Measurements from ENCODE around the gene CMSS1. TPM values are rescaled to one million over a fixed set of nuclear protein-coding genes. Genes with fewer than 3 reads are reported as not detected.

The CMSS1 gene
- total RNA-seq, 2 experiments from 2014 or later = 141 to 143 TPM

DNA sequence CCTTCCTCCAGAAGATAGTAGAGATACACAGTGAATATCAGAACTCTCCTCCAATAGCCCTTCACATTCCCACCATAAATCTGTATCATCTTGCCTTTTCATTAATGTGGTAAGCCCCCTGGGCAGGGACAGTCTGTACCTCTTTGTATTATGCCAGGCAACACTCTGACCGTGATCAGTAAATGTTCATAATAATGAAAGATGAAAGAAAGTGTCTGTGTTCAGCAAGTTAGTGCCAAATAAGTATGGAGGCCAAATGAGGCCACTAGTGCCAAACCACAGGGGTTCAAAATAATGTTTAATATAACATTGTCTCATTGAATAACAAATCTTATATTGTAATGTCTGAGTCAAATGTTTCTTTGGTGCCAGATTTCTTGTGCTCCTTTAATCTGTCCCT lies 104.3 kb downstream of the CMSS1 start:
- CTCF ChIA-PET = no interaction called here
- POLR2A ChIA-PET = no interaction called here

DNA sequence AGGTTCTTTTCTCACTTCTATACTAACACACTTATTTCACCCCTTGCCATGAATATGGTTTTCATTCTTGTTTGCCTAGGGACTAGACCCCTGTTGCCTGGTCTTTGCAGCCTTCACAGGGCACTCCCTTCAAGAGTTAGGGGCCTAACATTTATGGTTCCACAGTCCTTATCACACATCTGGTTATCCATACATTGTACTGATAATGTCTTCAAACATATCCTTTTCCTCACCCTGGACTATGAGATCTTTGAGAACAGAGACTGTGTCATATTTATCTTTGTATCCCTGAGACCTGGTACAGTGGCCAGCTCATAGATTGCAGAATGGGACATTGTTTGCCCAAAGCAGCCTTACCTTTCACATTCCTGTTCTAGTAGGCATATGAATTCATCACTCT lies 106.2 kb downstream of the CMSS1 start:
- POLR2A ChIA-PET = no interaction called here
- CTCF ChIA-PET = interaction anchor here (1.1 kb wide), 1 partner anchor 29 kb away, joined by 3 read pairs; no protein-coding TSS in a partner anchor

DNA sequence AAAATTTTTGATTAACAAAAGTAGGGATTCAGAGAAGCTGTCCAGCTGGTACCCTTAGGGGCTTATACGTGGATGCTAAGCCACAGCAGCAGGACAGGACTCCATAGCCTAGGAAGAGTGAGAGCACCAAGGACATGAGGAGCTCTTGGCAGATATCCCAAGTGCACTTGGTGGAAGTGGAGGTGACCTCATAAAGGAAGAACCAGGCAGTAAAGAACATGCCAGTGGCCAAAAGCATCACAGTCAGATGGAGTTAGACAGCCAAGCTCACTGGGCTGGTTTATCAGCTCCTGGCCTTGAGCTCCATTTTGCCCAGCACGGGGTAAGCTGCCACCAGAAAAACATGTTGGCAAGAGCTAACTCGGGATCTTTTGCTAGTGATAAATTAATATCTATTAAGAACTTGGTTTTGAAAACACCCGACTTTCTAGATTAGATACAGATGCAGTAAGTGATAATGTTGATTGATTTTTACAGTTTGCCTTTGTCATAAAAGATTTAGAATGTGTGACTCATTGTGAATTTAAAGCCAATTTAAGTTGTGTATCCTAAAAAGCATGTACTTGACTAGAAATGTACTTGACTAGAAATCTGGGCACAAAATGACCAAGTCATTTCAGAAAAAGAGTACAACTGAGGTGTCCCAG lies 108.0 kb downstream of the CMSS1 start:
- CTCF ChIA-PET = no interaction called here
- POLR2A ChIA-PET = no interaction called here

DNA sequence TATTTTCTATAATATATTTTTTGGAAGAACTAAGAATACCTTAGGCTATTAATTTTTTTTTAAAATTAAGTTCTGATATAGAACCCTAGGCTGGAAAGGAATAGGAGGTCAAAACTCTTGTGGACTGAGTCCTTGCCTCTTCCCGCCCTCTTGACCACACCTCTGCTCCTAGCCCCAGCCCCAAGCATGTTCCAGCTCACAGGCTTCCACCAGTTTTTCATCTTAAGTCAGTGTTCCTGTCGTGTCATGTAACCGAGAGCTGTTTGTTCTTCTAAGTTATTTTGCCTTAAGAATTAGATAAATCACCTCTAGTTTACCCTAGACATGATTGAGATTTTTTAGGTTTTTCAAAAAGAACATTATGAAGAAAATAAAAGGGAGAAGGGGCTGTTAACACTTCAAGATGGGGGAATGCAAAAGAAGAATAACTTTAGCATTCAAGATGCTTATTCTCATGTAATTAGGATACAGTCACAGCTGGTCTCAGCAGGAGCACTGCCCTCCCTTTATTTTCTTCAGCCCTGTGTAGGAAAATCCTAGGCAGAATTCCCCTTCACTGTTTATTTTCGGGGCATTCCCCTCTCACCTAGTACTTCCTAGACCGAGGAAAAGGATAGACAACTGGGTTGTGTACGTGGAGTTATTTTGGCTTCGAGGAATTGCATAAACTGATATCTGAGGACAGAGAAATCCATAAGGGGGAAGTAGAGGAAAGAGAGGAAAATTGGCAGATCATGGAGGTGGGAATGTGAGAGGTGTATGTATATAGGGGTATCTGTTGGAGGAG lies 110.2 kb downstream of the CMSS1 start:
- CTCF ChIA-PET = no interaction called here
- POLR2A ChIA-PET = no interaction called here

DNA sequence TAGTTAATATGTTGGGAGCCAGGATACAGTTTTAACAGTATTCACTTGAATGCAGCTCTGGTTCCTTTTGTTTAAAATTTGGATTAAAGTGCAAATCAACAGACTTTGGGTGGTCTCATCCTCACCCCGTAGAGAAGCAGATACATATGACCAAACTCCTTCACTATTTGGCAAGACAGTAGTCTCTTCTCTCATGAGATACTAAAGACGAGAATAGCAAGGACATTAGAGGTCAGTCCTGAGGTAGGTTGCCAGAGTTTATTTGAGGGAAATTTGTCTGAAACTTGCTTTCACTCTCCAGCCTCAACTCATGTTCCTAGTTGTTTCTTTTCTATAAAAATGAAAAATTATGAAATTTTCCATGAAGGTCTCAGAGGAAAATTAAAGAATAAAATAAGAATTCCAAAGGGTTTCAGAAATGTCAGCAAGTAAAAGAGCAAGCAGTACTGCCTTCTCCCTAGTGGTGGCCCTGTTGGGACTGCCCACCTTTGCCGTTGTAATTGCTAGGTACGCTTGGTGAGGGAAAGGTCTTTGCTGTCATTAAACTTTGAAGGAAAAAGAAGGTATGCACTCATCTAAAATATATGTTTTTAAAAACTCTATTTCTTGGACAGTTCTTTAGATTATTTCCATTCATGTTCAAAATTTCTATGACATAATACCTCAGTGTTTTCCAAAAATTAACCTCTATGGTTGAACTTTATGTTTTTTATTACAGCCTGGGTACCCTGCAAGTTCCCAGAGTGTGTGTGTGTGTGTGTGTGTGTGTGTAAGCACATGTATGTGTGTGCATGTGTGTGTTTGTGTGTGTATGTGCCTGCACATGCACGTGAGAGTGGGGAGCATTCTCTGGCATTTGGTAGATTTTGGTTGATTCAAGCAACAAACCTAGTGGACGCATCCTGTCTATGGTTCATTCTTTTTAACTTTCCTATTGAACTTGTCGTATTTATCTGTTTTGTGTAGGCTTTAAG lies 111.4 kb downstream of the CMSS1 start:
- ChIA-PET POLR2A (no interaction called here), CTCF (no interaction called here)

DNA sequence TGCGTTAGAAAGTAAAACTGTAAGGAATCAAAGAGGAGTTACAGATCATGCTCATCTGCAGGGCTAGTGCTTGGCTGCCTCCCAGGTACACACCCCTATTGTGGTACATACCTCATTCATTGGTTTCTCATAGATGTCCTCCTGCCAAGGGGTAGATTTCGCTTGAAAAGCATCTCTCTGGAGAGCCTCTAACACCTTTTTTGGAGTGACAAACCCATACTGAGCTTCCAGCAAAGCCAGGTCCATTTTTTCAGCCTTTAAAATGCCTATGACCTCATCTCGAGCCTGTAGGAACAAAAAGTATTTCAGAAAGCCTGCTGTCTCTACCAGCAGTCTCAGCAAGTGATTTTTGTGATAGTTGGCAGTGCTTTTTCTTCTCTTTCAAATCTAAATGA lies 112.1 kb downstream of the CMSS1 start:
- CTCF ChIA-PET = no interaction called here
- POLR2A ChIA-PET = no interaction called here

DNA sequence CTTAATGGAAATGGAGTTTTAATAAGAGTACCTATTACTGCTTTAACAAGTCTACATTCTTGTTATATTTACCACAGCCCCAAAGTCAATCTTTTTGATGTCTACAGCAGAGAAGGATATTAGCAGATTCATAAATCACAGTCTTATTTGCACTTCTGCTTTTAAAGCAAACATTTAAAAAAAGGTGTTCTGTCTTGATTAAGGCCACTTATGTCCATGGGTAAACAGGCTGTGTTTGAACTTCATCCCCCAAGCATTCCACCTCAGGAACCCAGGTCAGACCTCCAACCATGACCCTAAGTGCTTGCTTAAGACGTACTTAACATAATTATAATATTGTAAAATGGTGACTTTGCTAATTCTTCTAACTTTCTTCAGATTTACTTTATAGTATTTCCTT lies 113.4 kb downstream of the CMSS1 start:
- ChIA-PET POLR2A (no interaction called here), CTCF (no interaction called here)

DNA sequence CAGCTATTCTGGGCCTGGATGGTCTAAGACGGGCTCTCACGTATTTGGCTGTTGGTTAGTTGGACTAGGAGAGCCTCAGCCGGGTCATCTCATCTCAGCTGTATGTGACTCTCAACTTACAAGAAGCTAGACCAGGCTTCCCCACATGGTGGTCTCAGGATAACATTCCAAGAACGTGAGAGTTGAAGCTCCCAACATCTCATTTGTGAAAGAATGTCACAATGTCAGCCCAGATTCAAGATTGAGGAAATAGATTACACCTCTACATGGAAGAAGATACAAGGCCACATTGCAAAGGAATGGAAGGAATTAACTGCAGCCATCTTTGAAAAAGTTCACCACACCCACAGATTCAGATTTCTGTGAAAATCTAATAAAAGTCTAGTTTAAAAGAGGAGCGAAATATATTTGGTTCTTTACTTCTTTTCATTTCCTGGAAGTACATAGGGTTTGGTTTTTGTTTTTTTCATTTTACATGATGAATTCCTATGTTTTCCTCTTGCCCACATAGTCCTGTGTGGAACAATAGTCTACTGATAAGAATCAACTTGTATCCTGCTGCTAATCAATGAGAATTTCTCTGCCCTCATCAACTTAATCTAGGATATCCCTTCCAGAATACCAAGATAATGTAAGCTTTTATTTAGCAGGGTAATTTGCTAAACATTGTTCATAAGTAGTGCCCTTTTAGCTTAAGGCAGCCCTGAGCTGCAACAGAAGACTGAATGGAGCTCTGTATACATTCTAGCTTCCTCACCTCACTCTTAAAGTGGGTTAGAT lies 116.5 kb downstream of the CMSS1 start:
- CTCF ChIA-PET = no interaction called here
- POLR2A ChIA-PET = no interaction called here

DNA sequence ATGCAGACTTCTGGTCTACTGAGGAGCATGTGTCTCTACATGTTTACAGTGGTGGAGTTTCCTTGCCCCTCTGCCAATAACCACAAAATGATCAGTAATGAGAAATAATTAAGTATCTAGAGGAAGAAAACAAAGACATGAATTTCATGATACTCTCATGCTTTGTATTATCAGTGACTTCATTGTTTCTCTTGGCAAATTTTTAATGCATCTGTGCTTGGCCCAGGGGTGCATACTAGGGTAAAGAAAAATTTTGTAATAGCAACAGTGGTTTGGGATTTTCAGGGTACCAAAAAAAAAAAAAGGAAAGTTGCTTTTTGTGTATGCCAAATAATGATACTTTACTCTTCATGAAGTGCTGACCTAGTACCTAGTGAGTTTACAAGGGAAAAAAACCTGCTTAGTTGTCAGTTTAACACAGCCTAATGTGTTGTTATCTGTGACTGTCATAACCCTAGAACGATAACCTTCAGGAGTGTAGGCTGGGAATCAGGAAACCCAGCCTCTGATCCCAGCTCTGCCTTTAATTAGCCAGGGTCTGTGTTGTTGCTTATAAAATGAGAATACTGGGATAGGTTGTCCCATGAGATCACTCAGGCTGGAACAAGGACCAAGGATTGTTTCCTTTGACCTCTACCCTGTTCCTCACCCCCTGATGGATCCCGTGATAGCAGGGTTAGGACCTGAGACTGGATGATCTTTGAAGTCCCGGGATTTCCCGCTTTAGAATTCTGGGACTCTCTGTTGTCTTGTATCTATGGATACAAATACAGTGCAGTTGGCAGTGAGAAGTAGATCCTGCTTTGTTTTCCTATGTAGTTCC lies 117.5 kb downstream of the CMSS1 start:
- CTCF ChIA-PET = no interaction called here
- POLR2A ChIA-PET = no interaction called here

DNA sequence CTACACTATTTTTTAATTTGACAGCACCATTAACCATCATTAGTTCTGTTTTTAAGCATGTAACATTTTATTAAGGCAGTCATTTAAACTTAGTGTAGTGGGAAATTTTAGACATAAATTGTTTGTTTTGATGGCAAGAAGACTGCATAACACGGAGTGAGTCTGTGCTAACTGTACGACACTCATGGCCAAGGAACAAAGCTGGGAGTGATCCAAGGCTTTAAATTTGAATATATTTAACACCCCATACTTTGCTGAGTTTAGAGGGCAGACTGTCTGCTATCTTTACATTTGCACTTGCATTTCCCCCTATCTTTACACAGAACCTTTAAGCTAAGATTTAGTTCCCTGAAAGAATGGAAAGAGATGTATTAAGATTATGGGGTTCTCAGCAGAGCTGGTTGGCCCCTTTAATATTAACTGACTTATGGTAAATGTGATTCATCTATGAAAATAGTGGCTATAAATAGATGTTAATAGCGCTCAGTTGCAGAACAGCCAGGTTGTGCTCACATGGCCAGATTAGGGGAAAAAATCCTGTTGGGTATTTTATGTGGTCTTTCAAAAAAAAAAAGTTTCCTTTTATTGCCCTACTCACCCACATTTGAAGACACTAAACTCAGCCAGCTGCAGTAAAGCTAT lies 120.7 kb downstream of the CMSS1 start:
- CTCF ChIA-PET = no interaction called here
- POLR2A ChIA-PET = no interaction called here

DNA sequence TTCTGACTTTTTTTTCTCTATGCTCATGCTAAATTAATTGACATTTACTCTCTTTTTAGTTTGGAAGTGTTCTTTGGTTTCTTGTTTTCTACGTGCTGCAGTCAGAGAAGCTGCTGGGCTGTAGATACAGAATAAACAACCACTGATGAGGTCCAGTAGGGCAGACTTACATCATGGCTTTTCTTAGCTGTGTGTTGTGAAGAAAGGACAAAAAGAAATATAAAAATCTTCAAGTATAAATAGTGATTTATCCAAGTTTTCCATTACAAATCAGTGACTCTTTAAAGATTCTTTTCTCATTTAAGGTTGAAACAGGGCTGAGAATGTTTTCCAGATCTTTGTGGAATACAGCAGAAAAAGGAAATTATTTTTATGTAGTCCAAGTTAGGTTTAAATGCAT lies 122.2 kb downstream of the CMSS1 start:
- ChIA-PET POLR2A (no interaction called here), CTCF (no interaction called here)

DNA sequence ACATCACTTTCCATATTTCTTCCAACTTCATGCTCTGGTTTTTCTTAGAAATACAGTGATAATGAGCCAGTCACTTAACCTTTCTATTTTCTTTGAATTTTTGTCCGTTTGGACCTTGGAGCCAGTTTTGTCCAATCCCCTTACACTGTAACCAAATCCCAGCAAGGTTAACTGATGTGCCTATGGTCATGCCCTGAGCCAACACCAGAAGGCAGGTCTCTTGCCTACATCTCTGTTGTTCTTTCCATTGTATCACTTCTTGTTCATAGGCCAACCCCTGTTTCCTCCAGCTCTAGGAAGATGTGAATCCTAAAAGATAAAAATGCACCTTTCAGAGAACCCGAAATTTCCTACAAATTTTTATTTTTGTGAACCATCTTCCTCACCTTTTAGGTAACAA lies 122.7 kb downstream of the CMSS1 start:
- ChIA-PET POLR2A (no interaction called here), CTCF (no interaction called here)

DNA sequence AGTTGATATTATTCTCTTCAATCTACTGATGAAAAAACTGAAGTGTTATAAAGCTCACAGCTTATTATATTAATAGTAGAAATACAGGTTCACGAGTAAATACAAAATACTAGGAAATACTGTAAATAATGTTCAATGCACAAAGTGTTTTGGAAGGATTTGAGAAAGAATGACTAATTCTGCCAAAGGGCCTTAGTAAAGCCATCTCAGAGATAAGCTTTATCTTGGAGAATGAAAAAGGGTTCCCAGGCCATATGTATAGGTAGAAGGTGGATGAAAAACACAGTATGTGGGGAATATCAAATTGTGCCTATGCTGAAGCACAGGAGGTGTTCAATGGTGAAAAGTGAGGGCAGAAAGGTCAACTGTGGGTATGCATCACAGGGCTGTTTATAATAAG lies 123.5 kb downstream of the CMSS1 start:
- ChIA-PET POLR2A (no interaction called here), CTCF (no interaction called here)

DNA sequence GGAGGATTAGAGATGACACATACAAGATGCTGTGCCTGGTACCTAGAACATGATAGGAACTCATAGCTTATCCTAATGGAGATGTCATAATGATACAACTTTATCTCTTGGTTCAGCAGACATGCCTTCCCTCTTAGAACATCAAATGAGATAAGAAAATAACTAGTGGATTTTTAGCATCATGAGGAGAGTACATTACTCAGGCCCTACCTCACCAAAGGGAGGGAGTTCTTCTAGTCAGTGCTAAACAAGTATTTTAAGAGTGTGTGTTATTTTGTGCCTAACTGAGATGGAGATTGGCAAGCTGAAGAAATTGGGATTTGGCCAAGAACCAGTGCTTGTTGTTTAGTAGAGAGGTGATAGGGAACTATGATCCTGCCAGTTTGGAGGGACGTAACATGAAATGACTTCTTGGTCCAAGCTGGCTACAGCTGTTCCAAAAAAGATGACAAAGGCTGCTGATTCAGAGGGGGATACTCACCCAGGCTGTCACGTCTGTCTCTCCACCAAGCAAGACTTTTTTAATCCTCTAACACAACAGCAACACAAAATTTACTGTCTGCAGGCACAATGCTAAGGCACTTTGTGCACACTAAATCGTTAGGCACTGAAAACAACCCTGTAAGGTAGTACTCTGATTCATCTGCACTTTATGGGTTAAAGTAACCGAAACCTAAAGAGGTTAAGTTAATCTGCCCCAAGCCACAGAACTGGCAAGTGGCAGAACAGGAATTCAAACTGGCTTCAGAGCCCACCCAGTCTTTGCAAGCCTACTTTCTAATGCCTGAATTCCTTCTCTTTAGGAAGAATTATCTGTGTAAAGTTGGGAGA lies 126.5 kb downstream of the CMSS1 start:
- ChIA-PET CTCF (no interaction called here), POLR2A (no interaction called here)

DNA sequence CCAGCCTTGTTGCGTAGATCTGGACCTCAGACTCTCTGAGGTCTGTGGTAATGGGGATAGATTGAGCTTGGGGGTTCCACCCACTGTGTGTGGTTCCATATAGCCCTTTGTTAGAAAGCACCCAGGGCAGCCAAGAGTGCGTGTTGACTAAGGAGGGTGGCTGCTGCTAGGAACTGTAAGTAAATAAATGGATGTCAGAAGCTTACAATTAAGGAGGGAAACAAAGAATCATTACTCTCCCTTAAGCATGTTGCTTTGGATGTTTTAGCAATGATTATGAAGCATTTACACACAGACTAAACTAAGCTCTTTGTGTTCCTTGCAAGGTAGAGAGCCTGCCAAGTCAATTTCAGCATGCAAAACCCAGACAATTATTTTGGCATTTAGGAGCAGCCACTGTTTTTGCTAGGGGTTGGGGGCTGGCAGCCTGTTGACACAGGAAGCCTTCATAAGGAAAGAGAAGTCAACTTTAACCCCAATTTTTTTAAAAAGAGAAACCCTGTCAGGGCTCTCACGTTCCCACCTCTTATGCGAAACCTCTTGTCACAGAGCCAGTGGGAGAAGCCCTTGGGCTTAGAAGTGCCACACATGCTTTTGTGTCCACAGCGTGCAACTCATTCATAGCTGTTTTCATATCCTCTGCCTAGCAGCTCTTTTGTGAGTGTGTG lies 127.8 kb downstream of the CMSS1 start:
- CTCF ChIA-PET = no interaction called here
- POLR2A ChIA-PET = interaction anchor here (0.6 kb wide), 1 partner anchor 19 kb away, joined by 3 read pairs; no protein-coding TSS in a partner anchor

DNA sequence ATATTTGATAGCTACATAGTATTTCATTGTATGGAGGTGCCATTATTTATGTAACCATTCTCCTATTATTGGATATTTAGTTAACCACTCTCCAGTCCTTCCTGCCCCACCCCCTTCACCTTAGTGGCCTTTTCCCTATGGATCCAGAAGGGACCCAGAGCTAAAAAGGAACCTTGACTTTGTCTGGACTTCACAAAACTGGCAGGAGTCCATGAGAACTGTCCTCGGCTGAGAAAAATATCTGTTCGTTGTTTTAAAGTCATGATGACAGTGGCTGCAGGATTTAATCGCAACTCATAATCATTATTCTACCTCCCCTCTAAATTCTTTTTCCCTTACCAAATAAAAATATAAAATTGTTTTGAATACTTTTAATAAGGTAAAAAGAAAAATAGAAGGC lies 129.7 kb downstream of the CMSS1 start:
- CTCF ChIA-PET = interaction anchor here (0.5 kb wide), 1 partner anchor 116 kb away, joined by 3 read pairs; no protein-coding TSS in a partner anchor

DNA sequence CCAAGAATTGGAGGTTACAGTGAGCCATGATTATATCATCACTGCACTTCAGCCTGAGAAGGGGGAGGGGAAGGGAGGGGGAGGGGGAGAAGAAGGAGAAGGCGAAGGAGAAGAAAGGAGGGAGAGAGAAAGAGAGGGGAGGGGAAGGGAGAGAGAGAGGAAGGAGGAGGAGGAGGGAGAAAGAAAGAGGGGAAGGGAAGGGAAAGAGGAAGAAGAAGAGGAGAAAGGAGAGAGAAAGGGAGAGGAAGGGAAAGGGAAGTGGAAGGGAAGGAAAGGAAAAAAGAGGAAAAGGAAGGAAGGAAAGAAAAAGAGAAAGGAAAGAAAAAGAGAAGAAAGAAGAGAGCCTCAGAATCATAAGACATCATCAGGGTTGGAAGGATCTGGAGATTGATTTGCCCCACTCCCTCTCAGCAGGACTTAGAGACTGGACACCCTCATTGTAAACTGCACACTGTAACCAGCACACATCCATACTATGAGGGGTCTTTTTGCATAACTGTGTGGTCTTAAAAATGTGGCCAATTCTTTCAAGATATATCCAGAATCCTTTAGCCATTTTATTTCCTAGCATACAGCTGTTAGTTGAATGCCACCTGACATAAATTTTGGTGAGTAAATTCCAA lies 130.9 kb downstream of the CMSS1 start:
- ChIA-PET POLR2A (no interaction called here), CTCF (no interaction called here)

More for the DNA sequence above, 129.7 kb downstream of the CMSS1 start:
- POLR2A ChIA-PET = no interaction called here
